Esophagus squamous epithelium (tissue), 4 donors: ENCODE results near the gene MAML3.

ENCODE experiments used
- CTCF ChIP-seq, 6 experiments: fragments of 450-650 bp in 4 of 6; fragments of 200-600 bp in 2 of 6; sonication (generic) in 2 of 6; IDR thresholded peaks; one replicate each; pipeline ENCODE4 v1.5.1; 2016 to 2019; ENCODE audit warnings: antibody characterized with exemption in 6 of 6, mild to moderate bottlenecking in 4 of 6, moderate library complexity in 4 of 6
- POLR2A ChIP-seq, 4 donors: fragments of 450-650 bp; IDR thresholded peaks; one replicate each; pipeline ENCODE4 v1.6.1; 2017; ENCODE audit warnings: antibody characterized with exemption in 4 of 4, mild to moderate bottlenecking in 4 of 4, moderate library complexity in 3 of 4

- no peak for TF ChIP-seq CTCF (IDR thresholded peaks at IDR 0.05)
- TF ChIP-seq POLR2A (IDR thresholded peaks at IDR 0.05) = no peak
Measured at GRCh38 chr4:139933104-139933503, 220.9 kb downstream of the MAML3 start.
